PC-9 (cell line): ENCODE results near the gene KRTAP5-1.
"Not testable (repeated sequence)": the region's sequence is repeated elsewhere in the genome, so short reads cannot be mapped to it uniquely, and the experiment has no call there.

Source experiments
- EZH2 ChIP-seq: fragments of 200-600 bp; sonication (generic); IDR thresholded peaks from 2 replicates; pipeline ENCODE4 v1.8.0; 2017; ENCODE audit warnings: antibody characterized with exemption, low read depth
- TF ChIP-seq, protein P1 (sequence below): fragments of 200-600 bp; sonication (generic); conservative IDR thresholded peaks from 2 replicates; pipeline ENCODE4 v1.6.1; 2017; ENCODE audit warnings: mixed run types, antibody characterized with exemption, mild to moderate bottlenecking, moderate library complexity

DNA sequence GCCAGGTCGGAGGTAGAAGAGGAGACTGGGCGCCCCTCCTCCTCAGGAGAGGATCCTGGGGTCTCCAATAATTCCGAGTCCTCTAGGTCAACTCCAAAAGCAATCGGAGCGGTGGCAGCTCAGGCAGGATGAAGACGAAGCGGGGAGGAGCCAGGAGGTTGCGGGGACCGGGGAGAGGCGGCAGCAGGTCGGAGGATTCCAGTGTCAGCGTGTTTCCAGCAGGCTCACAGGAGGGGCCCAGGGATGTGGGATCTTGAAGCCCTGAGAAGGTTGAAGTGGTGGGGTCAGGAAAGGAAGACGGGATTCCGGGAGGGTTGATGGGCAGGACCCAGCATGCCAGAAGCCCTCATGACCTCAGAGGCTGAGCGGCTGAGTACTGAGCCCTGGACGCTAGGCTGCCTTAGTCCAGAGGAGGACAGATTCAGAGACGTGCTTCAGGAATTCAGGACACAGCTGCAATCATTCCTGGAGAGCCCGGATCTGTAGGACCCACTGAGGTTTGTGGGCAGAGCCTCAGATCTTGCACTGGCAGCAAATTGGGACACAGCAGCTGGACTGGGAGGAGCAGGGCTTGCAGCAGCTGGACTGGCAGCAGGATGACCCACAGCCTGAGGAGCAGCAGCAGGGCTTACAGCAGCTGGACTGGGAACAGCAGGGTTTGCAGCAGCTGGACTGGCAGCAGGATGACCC, 22.2 kb upstream of the KRTAP5-1 start:
- TF ChIP-seq, protein P1, sequence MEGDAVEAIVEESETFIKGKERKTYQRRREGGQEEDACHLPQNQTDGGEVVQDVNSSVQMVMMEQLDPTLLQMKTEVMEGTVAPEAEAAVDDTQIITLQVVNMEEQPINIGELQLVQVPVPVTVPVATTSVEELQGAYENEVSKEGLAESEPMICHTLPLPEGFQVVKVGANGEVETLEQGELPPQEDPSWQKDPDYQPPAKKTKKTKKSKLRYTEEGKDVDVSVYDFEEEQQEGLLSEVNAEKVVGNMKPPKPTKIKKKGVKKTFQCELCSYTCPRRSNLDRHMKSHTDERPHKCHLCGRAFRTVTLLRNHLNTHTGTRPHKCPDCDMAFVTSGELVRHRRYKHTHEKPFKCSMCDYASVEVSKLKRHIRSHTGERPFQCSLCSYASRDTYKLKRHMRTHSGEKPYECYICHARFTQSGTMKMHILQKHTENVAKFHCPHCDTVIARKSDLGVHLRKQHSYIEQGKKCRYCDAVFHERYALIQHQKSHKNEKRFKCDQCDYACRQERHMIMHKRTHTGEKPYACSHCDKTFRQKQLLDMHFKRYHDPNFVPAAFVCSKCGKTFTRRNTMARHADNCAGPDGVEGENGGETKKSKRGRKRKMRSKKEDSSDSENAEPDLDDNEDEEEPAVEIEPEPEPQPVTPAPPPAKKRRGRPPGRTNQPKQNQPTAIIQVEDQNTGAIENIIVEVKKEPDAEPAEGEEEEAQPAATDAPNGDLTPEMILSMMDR: not testable (repeated sequence)
- TF ChIP-seq EZH2: not testable (repeated sequence)
